ENCODE measurements around the gene GLIS1. TPM values are rescaled to one million over a fixed set of nuclear protein-coding genes. Genes with fewer than 3 reads are reported as not detected.

Gene GLIS1
- total RNA-seq, 4 donors from 2014 or later = 0.59 to 3.9 (median 0.75) TPM

- Histone ChIP-seq H3K27ac (no peak overlapping the region), H3K27me3 (no peaks in the 10 kb centered on the region), H3K4me1 (peaks cover 0 to under 1% (median 0%) of the 10 kb centered on the region in 4 donors), H3K4me3 (no peak overlapping the region), H3K9me3 (no peaks in the 10 kb centered on the region), H3K36me3 (no peaks in the 10 kb centered on the region)
- no peak for DNase-seq (ENCODE audit: low spot score in 2 of 2)
- 84 to 88% methylated on average over 1 of the region's 1 CpG for WGBS, 2 donors
- TF ChIP-seq EP300 (IDR thresholded peaks at IDR 0.05) (no peak), CTCF (IDR thresholded peaks at IDR 0.05) (no peak), POLR2A (IDR thresholded peaks at IDR 0.05) (no peak)
Measured at GRCh38 chr1:53585565-53585964, 153.4 kb downstream of the GLIS1 start.

DNA sequence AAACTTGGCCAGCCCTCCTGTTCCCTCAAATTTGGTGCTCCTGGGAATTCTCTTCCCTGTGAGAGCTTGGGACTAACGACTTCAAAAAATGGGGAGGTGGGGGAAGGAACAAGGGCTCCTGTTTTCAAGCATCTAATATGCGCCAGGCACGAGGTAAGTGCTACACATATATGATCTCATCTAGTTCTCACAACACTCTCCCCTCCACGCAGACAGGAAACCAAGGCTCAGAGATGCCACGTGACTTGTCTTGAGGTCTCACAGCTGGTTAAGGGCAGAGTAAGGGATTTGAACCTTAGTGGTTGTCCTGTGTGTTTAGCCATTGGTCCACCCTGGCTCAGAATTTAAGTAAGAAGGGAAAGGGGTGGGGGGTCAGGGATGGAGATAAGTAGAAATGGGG, 153.8 kb downstream of the GLIS1 start:
- H3K4me1 ChIP-seq = no peaks in the 10 kb centered on the region
- TF ChIP-seq CTCF (IDR thresholded peaks at IDR 0.05) (no peak), EP300 (IDR thresholded peaks at IDR 0.05) (no peak), POLR2A (IDR thresholded peaks at IDR 0.05) (no peak)
- no peak overlapping the region for H3K4me3 ChIP-seq
- DNase-seq (ENCODE audit: low spot score in 2 of 2) = no peak
- H3K36me3 ChIP-seq = no peaks in the 10 kb centered on the region
- no peak overlapping the region for H3K27ac ChIP-seq
- no peaks in the 10 kb centered on the region for H3K9me3 ChIP-seq
- 48 to 58% methylated on average over 5 of the region's 5 CpGs for WGBS, 2 donors
- H3K27me3 ChIP-seq = no peaks in the 10 kb centered on the region

DNA sequence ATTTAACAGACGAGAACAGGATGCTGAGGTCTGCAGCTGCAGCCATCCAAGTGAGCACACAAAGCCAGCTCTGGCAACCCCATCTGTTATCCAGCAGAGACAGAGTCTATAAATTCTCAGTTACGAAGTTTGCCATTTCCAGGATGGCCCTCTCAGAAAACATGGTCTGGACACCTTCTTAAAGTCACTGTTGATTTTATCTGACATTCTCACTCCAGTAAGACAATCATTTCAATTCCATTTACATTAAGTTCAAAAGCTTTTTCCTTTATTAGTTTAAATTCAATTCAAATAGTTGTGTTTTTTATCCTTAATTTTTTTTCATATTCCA, 154.2 kb downstream of the GLIS1 start:
- H3K27me3 ChIP-seq = no peaks in the 10 kb centered on the region
- TF ChIP-seq EP300 (IDR thresholded peaks at IDR 0.05) = no peak
- no peaks in the 10 kb centered on the region for H3K9me3 ChIP-seq
- H3K4me1 ChIP-seq = no peaks in the 10 kb centered on the region
- no peak overlapping the region for H3K4me3 ChIP-seq
- H3K27ac ChIP-seq = no peak overlapping the region
- 65 to 76% methylated on average over 2 of the region's 2 CpGs for WGBS, 2 donors
- DNase-seq (ENCODE audit: low spot score in 2 of 2) = no peak
- no peaks in the 10 kb centered on the region for H3K36me3 ChIP-seq

DNA sequence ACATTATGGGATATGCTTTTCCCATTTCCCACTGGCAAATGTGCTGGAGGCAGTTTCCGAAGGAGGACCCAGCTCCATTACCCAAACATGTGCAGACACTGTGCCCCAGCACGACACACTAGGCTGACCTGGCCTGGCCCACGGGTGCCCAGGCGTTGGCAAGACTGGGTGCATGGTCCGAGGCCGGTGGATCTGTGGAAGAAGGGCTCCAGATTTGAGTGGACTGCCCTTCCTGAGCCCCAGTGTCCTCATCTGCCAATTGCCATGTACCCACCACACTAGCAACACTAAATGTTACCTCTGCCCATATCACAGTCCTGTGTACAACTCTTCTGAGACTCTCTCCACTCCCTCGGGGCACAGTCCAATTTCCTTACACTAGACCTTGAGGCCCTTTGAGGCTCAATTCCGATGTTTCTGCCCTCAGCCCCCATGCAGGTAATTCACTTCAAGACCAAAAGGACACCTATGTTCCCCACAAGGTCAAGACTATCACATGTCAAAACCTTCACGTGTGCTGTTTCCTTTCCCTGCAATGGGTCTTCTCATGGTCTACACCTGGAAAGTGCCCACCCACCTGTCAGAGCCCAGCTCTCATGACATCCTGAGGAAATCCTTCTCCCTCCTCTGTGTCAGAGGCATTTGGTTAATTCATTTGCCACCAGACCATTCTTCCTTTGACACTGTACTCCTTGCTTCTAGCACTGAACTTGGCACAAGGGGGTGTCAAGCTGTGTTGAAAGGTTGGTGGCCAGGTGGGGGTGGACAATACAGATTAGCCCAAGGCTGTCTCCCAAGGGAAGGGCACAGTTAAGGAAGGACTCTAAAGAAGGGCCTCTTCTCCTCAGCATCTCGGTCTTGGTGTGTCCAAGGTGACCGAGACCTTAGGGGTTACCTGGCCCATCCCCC, 154.8 kb downstream of the GLIS1 start:
- H3K27ac ChIP-seq = no peak overlapping the region
- H3K27me3 ChIP-seq = no peaks in the 10 kb centered on the region
- no peak for TF ChIP-seq EP300 (IDR thresholded peaks at IDR 0.05)
- TF ChIP-seq POLR2A (IDR thresholded peaks at IDR 0.05) = no peak
- no peak for TF ChIP-seq CTCF (IDR thresholded peaks at IDR 0.05)
- H3K36me3 ChIP-seq = no peaks in the 10 kb centered on the region
- WGBS, 2 donors = 61 to 64% methylated on average over 11 of the region's 11 CpGs
- DNase-seq (ENCODE audit: low spot score in 2 of 2) = no peak
- H3K4me3 ChIP-seq = no peak overlapping the region
- no peaks in the 10 kb centered on the region for H3K4me1 ChIP-seq
- no peaks in the 10 kb centered on the region for H3K9me3 ChIP-seq

- no peaks in the 10 kb centered on the region for H3K4me1 ChIP-seq
- no peak for DNase-seq (ENCODE audit: low spot score in 2 of 2)
- H3K4me3 ChIP-seq = no peak overlapping the region
- H3K36me3 ChIP-seq = no peaks in the 10 kb centered on the region
- H3K27ac ChIP-seq = no peak overlapping the region
- 60 to 63% methylated on average over 13 of the region's 13 CpGs for WGBS, 2 donors
- TF ChIP-seq CTCF (IDR thresholded peaks at IDR 0.05) (no peak), POLR2A (IDR thresholded peaks at IDR 0.05) (no peak), EP300 (IDR thresholded peaks at IDR 0.05) (no peak)
- no peaks in the 10 kb centered on the region for H3K27me3 ChIP-seq
- no peaks in the 10 kb centered on the region for H3K9me3 ChIP-seq
Measured at GRCh38 chr1:53583021-53583867, 155.7 kb downstream of the GLIS1 start.
